Stimulated activated CD8-positive, alpha-beta memory T cell treated with anti-CD3 and anti-CD28 coated beads, Interleukin-15, amount 100 ng/mL, for 24 hours (primary cell): ENCODE results near the gene SMAD6.
"Not testable (repeated sequence)": the region's sequence is repeated elsewhere in the genome, so short reads cannot be mapped to it uniquely, and the experiment has no call there.

Experiments
- DNase-seq: peaks from one replicate; pipeline ENCODE4 v3.0.0-alpha.2; 2020; ENCODE audit warnings: low read depth

Gene SMAD6

GRCh38 chr15:66675446-66675845 is 26.6 kb upstream of the SMAD6 start:
- DNase-seq = no peak

DNA sequence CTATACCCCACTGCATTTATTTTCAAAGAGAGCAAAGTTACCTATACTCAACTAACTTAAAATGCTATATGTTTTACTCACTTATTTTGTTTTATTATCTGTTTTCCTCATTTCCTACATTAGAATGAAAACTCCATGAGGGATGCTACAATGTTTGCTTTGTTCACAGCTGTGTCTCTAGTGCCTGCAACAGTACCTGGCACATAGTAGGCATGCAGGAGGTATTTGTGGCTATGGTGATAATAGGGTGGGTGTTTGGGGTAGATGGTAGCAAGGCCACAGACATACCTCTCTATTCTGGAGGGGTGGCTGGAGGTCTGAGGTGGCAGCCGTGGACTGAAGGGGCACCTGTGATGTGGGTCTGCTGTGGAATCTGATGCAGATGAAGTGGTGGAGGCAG is 24.7 kb upstream of the SMAD6 start:
- DNase-seq = no peak

DNA sequence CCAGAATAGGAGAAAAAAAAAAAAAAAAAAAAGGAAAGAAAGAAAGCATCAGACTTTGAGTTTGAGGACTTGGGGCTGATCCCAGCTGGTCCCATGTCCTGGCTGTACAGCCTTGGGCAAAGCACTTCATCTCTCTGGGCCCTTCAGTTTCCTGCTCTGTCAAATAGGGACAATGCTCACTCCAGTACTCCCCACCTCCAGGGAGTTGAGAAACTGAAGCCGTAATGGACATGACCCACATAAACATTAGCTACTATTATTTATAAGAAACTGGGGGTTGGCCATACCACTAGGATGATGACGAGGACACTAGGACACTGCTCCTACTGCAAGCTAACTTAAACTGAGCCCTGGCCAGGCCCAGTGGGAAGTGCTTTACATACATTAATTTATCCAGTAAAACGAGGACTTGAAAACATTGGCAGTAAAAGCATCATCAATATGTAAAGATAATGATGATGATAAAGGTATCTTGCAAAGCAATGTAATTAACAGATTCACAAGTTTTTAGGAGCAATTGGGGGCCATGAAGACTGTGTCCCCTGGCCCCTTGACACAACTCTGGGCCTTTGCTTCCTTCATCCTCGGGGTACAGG is 22.9 kb upstream of the SMAD6 start:
- no peak for DNase-seq

DNA sequence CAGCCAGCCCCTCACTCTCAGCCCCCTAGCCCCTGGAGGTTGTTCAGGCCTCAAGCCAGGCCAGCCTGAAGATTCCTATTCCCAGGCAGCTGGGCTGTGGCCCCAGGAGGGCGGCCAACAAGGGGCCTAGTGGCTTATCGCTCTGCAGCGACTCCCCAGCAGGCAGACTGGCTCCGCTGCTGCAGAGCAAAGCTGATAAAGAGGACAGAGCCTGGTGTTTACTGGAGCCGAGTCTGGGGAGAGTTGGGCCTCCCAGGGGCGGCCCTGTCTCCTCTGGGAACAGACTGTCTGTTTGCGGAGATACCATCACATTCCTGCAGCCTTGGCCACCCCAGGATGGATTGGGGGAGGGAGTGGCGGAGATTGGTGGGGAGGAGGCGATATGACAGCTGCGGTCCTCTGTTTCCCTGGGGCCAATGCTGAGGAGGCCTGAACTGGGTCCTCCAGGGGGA is 22.4 kb upstream of the SMAD6 start:
- no peak for DNase-seq

GRCh38 chr15:66680502-66680901 is 21.5 kb upstream of the SMAD6 start:
- no peak for DNase-seq

- no peak for DNase-seq
These were observed 20.6 kb upstream of the SMAD6 start for GRCh38 chr15:66681395-66681794.

DNA sequence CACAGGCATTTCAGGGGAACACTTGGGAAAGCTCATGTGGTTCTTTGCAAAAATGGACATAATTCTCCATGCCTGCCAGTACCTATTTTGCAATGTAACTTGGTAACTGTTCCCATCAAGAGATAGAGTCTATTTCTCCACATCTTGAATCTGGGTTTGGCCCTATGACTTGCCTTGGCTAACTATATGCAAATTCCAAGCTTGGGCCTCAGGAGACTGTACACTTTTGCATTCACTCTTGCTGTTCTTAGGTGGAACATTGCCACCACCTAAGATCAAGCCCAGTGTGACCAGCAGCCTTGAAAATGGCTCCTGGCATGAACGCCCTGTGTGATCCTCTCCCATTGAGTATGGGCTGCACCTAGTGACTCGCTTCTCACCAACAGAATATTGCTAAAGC is 19.8 kb upstream of the SMAD6 start:
- DNase-seq = no peak

DNA sequence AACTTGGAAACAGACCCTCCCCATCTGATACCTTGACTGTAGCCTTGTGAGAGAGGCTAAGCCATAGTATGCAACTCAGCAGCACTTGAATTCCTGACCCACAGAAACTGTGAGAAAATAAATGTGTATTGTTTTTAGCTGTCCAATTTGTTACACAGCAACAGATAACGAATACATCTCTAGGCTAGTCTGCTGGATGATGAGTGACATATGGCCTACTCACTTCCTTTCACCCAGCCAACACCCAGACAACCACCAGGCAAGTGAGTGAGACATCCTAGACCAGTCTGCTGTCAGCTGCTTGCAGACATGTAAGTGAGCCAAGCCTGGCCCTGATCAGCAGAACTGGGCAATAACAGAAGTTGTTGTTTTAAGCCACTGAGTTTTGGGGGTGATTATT is 19.2 kb upstream of the SMAD6 start:
- DNase-seq = no peak

DNA sequence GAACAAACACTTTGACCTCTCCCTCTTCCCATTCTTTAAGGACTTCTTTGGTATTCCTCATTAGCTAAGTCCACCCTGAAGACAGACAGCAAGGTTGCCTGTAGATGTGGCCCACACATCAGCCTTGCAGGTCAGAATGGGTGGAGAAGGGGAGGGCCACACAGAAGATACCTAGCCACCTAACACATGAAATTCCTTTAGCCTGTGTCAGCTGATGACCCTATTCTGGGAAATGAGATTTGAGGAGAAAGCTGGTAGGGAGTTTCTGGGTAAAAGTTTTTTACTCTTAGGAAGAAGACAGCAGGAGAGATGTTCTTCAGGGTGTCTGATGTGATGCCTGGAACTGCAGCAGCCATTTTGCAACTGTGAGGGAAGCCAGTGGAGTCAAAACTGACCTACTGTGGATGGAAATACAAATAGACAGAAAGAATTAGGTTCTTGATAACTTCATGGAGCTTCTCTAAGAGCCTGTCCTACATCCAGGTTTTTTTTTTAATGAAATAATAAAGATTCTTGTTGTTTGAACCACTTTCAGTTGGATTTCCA is 17.8 kb upstream of the SMAD6 start:
- no peak for DNase-seq

- no peak for DNase-seq
These were observed 16.3 kb upstream of the SMAD6 start for GRCh38 chr15:66685638-66686150.

- not testable (repeated sequence) for DNase-seq
These were observed 11.1 kb upstream of the SMAD6 start for GRCh38 chr15:66690912-66691311.

DNA sequence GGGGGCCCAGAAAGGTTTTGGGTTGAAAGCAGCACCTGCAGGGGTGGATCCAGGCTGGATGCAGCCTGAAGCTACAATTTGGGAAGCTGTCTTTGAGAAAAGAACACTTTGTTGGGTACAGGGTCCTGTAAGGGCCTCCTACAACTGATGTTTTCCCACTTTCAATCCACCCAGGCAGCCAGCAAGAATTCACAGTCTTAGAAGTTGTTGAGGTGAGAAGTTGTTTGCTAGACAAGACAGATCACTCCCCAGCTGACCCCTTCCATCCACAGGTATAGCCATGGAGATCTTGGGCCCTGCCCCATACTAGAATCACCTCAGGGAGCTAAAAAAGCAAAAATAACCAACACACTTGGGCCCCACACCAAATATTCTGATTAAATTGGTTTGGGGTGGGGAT is 10.3 kb upstream of the SMAD6 start:
- DNase-seq = no peak

DNA sequence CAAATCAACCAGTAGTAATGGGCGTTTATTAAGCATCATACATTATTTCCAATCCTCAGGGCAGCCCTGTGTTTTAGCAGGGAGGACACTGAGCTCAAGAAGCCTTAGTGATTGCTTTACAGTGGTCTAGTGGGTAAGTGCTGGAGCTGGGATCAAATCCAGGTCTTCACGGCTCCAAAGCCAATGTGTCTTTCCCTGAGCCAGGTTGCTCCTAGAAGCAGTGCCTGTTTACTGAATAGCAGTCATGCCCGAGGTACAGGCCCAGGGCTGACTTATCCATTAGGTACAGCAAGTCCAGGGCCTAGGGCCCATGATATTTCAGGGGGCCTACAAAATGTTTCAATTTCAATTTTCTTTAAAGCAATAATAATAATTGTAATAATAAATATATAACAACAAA is 9.6 kb upstream of the SMAD6 start:
- DNase-seq = no peak

DNA sequence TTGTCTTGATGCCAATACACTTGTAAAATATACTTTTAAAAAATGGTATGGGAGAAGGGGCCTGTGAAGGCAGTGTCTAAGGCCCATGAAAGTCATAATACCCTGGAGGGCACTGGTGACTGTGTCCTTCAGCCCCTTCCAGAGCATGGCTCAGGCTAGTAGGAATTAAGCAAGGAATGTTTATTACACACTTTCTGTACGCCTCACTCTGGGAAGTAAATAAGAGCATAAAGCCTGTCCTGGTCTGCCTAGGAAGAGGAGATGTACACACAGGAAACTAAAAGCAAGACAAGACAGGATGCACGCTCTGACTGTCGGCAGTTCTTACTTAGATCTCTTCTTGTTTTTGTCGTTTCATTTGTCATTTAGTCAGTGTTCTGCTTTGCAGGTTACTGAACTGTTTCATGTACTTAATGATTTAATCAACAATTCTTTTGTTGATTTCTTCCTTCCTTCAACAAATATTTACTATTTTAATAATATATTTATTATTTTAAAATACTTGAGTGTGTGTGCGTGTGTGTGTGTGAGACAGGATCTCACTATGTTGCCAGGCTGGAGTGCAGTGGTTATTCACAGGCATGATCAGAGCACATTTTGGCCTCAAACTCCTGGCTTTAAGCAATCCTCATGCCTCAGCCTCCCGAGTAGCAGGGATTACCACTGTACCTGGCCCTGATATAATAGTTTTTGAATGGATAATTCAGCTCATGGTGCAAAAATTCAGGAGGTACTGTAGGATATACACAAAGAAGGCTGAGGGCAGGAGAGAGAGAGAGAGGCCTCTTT is 9.0 kb upstream of the SMAD6 start:
- no peak for DNase-seq

GRCh38 chr15:66696770-66697169 is 5.3 kb upstream of the SMAD6 start:
- no peak for DNase-seq

GRCh38 chr15:66698318-66698961 is 3.6 kb upstream of the SMAD6 start:
- no peak for DNase-seq

GRCh38 chr15:66698971-66699370 is 3.1 kb upstream of the SMAD6 start:
- DNase-seq = no peak

DNA sequence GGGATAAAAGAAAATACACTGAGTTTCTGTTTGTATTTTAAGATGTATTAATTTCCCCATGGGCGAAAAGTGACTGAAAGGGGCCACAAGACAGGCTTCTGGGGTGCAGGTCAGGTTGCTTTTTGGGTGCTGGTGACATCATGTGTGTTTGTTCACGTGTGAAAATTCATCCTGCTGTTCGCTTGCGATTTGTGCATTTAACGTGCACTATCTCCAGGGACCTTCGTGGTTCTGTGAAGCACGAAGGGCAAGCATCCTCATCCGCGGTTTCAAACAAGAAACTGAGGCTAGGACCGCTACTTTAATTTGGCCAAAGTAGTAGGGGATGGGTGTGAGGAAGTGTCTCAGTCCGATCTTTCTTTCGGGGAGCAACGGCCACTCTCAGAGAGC is 1.6 kb upstream of the SMAD6 start:
- no peak for DNase-seq

- peak; percentile 77 for DNase-seq
These were observed 1.1 kb upstream of the SMAD6 start for GRCh38 chr15:66700802-66701421.

GRCh38 chr15:66701422-66702034 is 508 bp upstream of the SMAD6 start:
- DNase-seq = no peak

GRCh38 chr15:66702787-66703539 is 927 bp downstream of the SMAD6 start:
- DNase-seq = no peak
